Astrocyte (in vitro differentiated cells and primary cell): ENCODE data around the gene ADAMTSL2. TPM values are rescaled to one million over a fixed set of nuclear protein-coding genes. Genes with fewer than 3 reads are reported as not detected.
A peak's percentile ranks its signal among the peaks of the same experiment; 100 is the strongest.

Experiments
- DNase-seq: peaks from one replicate; pipeline ENCODE4 v3.0.0-alpha.2; 2010; ENCODE audit warnings: low read depth
- FAIRE-seq: peaks from 2 replicates; lab custom pipeline; 2011; peaks lifted over from hg19 to GRCh38; lab: Jason Lieb, UNC
- H2AFZ ChIP-seq: 2 replicates; pipeline ENCODE4 v1.6.0; 2012; ENCODE audit warnings: low read depth, low read length, inconsistent platforms
- H3K27ac ChIP-seq: 2 replicates; pipeline ENCODE4 v1.5.1; 2011; ENCODE audit warnings: low read depth, low read length, inconsistent platforms
- H3K27me3 ChIP-seq: 2 replicates; pipeline ENCODE4 v1.6.0; 2011; ENCODE audit warnings: low read length, inconsistent platforms; ENCODE audit not compliant: insufficient read depth
- H3K36me3 ChIP-seq: 2 replicates; pipeline ENCODE4 v1.5.1; 2011; ENCODE audit warnings: low read length, inconsistent platforms; ENCODE audit not compliant: insufficient read depth
- H3K4me1 ChIP-seq: 2 replicates; pipeline ENCODE4 v1.5.1; 2011; ENCODE audit warnings: low read length, inconsistent platforms; ENCODE audit not compliant: insufficient read depth
- H3K4me2 ChIP-seq: 2 replicates; pipeline ENCODE4 v1.6.0; 2012; ENCODE audit warnings: low read length, inconsistent platforms
- H3K4me3 ChIP-seq: 2 replicates; pipeline ENCODE4 v1.5.1; 2011; ENCODE audit warnings: low read depth, mild to moderate bottlenecking, low read length, inconsistent platforms; ENCODE audit not compliant: insufficient read depth
- H3K79me2 ChIP-seq: 2 replicates; pipeline ENCODE4 v1.6.0; 2012; ENCODE audit warnings: mild to moderate bottlenecking, low read length, inconsistent platforms; ENCODE audit not compliant: insufficient read depth
- H3K9ac ChIP-seq: 2 replicates; pipeline ENCODE4 v1.6.0; 2012; ENCODE audit warnings: mild to moderate bottlenecking, low read length, inconsistent platforms
- H3K9me3 ChIP-seq: 2 replicates; pipeline ENCODE4 v1.5.1; 2012; ENCODE audit warnings: low read depth, mild to moderate bottlenecking, low read length, inconsistent platforms; ENCODE audit not compliant: insufficient read depth
- H4K20me1 ChIP-seq: 2 replicates; pipeline ENCODE4 v1.6.0; 2012; ENCODE audit warnings: low read length, inconsistent platforms; ENCODE audit not compliant: insufficient read depth
- H3K27ac Mint-ChIP-seq: one replicate; pipeline ENCODE4 v1.8.0; 2021; ENCODE audit warnings: mild to moderate bottlenecking, mixed read lengths; ENCODE audit not compliant: unreplicated experiment
- H3K27me3 Mint-ChIP-seq: one replicate; pipeline ENCODE4 v1.8.0; 2021; ENCODE audit warnings: low read depth, mixed read lengths; ENCODE audit not compliant: unreplicated experiment
- H3K36me3 Mint-ChIP-seq: one replicate; pipeline ENCODE4 v1.8.0; 2021; ENCODE audit warnings: low read depth, mixed read lengths; ENCODE audit not compliant: unreplicated experiment
- H3K4me1 Mint-ChIP-seq: one replicate; pipeline ENCODE4 v1.8.0; 2021; ENCODE audit warnings: low read depth, mixed read lengths; ENCODE audit not compliant: unreplicated experiment
- H3K4me3 Mint-ChIP-seq: one replicate; pipeline ENCODE4 v1.8.0; 2021; ENCODE audit warnings: mild to moderate bottlenecking, moderate library complexity, mixed read lengths; ENCODE audit not compliant: unreplicated experiment
- H3K9me3 Mint-ChIP-seq: one replicate; pipeline ENCODE4 v1.8.0; 2021; ENCODE audit warnings: mild to moderate bottlenecking, mixed read lengths; ENCODE audit not compliant: unreplicated experiment
- CTCF ChIP-seq: IDR thresholded peaks from 2 replicates; pipeline ENCODE4 v1.5.1; 2011; ENCODE audit warnings: low read depth, mild to moderate bottlenecking, inconsistent platforms, low read length, moderate library complexity; ENCODE audit not compliant: insufficient read depth
- EZH2 ChIP-seq: IDR thresholded peaks from 2 replicates; pipeline ENCODE4 v1.6.1; 2012; ENCODE audit warnings: mild to moderate bottlenecking, low read length, inconsistent platforms; ENCODE audit not compliant: insufficient read depth
- total RNA-seq: library from RNA; stranded (reverse); gene quantifications from 2 replicates; pipeline ENCODE4 v1.2.1, GENCODE V29; 2021

Gene ADAMTSL2
- total RNA-seq, 1 donor from 2014 or later, result 0.52 TPM

GRCh38 chr9:133528001-133528875 lies 6.3 kb upstream of the ADAMTSL2 start:
- H3K9me3 ChIP-seq, result no peaks in the 10 kb centered on the region
- no peak for FAIRE-seq
- H3K36me3 Mint-ChIP-seq, result peaks cover 5% of the 10 kb centered on the region
- no peak overlapping the region for H3K27ac ChIP-seq
- no peak overlapping the region for H3K4me3 ChIP-seq
- H3K27ac Mint-ChIP-seq, result peak overlapping the region; percentile 18
- no peaks in the 10 kb centered on the region for H3K9me3 Mint-ChIP-seq
- peaks cover 18% of the 10 kb centered on the region for H3K4me1 Mint-ChIP-seq
- H3K27me3 Mint-ChIP-seq, result peaks cover 43% of the 10 kb centered on the region
- TF ChIP-seq EZH2 (no peak), CTCF (no peak)
- H3K36me3 ChIP-seq, result no peaks in the 10 kb centered on the region
- no peak overlapping the region for H3K9ac ChIP-seq
- H3K4me1 ChIP-seq, result peaks cover 8% of the 10 kb centered on the region
- no peaks in the 10 kb centered on the region for H3K79me2 ChIP-seq
- no peak for DNase-seq
- no peak overlapping the region for H3K4me3 Mint-ChIP-seq
- no peaks in the 10 kb centered on the region for H4K20me1 ChIP-seq
- H3K4me2 ChIP-seq, result no peak overlapping the region
- no peak overlapping the region for H2AFZ ChIP-seq
- H3K27me3 ChIP-seq, result peaks cover 35% of the 10 kb centered on the region

DNA sequence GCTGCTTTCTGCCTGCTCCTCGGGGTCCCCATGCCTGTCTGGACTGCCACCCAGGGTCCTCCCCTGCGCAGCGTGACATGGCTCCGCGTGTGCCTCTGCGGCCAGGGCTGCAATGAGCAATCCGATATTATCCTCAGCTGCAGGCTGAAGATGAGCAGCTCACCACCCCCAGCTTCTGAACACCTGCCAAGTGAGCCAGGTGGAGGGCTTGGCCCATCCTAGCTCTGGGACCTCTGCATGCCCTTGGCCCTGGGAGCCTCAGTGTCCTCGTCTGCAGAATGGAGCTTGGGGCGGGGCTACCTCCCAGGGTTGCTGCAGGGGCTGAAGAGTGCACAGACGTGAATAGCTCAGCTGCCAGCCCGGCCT lies 5.6 kb upstream of the ADAMTSL2 start:
- TF ChIP-seq CTCF (no peak), EZH2 (no peak)
- H3K9me3 ChIP-seq, result no peaks in the 10 kb centered on the region
- Mint-ChIP-seq H3K27me3 (peaks cover 37% of the 10 kb centered on the region), H3K9me3 (no peaks in the 10 kb centered on the region), H3K4me3 (no peak overlapping the region), H3K27ac (no peak overlapping the region), H3K36me3 (peaks cover 5% of the 10 kb centered on the region), H3K4me1 (peaks cover 19% of the 10 kb centered on the region)
- peaks cover 33% of the 10 kb centered on the region for H3K27me3 ChIP-seq
- H3K4me3 ChIP-seq, result no peak overlapping the region
- no peaks in the 10 kb centered on the region for H3K79me2 ChIP-seq
- H3K4me2 ChIP-seq, result no peak overlapping the region
- no peak overlapping the region for H2AFZ ChIP-seq
- H4K20me1 ChIP-seq, result peaks cover under 1% of the 10 kb centered on the region
- no peaks in the 10 kb centered on the region for H3K36me3 ChIP-seq
- H3K27ac ChIP-seq, result no peak overlapping the region
- no peak overlapping the region for H3K9ac ChIP-seq
- peaks cover 10% of the 10 kb centered on the region for H3K4me1 ChIP-seq
- DNase-seq, result no peak
- FAIRE-seq, result no peak

- Histone ChIP-seq H3K4me3 (no peak overlapping the region), H3K9me3 (no peaks in the 10 kb centered on the region), H3K4me2 (no peak overlapping the region), H3K4me1 (peaks cover 16% of the 10 kb centered on the region), H3K79me2 (no peaks in the 10 kb centered on the region), H3K27ac (no peak overlapping the region), H4K20me1 (peaks cover 4% of the 10 kb centered on the region), H2AFZ (no peak overlapping the region), H3K36me3 (no peaks in the 10 kb centered on the region), H3K9ac (no peak overlapping the region), H3K27me3 (peaks cover 33% of the 10 kb centered on the region)
- Mint-ChIP-seq H3K27me3 (peaks cover 35% of the 10 kb centered on the region), H3K36me3 (peaks cover 5% of the 10 kb centered on the region), H3K27ac (no peak overlapping the region), H3K4me3 (no peak overlapping the region), H3K9me3 (no peaks in the 10 kb centered on the region), H3K4me1 (peaks cover 19% of the 10 kb centered on the region)
- no peak for FAIRE-seq
- TF ChIP-seq CTCF, result no peak
- no peak for DNase-seq
These were observed 5.0 kb upstream of the ADAMTSL2 start for GRCh38 chr9:133529457-133529856.
